ENCODE measurements around the gene SIPA1L3. TPM values are rescaled to one million over a fixed set of nuclear protein-coding genes. Genes with fewer than 3 reads are reported as not detected.

The SIPA1L3 gene
- total and polyA plus RNA-seq, 2 of the 13 experiments (the other 11 are each of a cell fraction or from before 2014, with no cell fraction given), result 5.5 to 7.7 TPM

DNA sequence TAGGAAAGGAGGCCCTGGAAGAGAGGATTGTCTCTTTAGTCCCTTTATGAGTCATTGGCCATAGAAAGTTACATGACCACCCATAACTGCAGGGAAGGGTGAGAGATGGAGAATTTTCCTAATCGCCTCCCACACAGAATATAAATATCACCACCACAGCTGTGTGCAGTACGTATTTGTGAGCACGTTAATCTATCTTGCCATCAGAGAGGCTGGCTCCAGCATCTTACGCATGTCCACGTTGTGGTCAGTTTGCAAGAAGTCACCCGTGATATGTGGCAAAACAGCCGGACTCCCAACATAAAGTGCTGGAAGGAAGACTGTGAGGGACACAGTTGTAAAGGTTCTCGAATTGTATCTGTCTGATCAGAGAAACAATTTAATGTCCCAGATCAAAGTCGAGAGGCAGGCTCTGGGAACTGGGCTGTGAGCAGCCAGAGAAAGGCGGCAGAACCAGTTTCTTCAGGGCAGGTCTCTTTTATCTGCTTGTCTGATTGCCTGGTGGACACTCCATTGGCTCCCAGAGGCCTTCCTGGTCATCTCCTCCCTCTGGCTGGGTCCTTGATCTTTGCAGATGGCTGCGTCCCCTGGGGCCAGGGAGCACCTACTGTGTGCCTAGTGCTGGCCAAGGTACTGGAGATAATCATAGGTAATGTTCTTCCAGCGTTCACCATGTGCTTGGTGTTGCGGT lies 74.9 kb downstream of the SIPA1L3 start:
- CTCF ChIA-PET (ENCODE audit: low intra/inter-chr PET ratio, low total read pairs), result no interaction called here
- BruUV-seq (replicated peaks), result no TSS peak
- POLR2A ChIA-PET, result no interaction called here
- H3K4me2 ChIP-seq (ENCODE audit: low read depth, low read length), result no peak overlapping the region
- DNase-seq (ENCODE audit: low spot score), result no peak
- peaks cover 2% of the 10 kb centered on the region for H3K79me2 ChIP-seq (ENCODE audit: insufficient read depth, low read length)
- H4K20me1 ChIP-seq (ENCODE audit: insufficient read depth, low read length), result no peaks in the 10 kb centered on the region
- TF ChIP-seq FOSL1 (CRISPR knock-in tag; IDR thresholded peaks at IDR 0.05; ENCODE audit: borderline replicate concordance) (no peak), RAD21 (CRISPR knock-in tag; IDR thresholded peaks at IDR 0.05) (no peak), TCF7L2 (IDR thresholded peaks at IDR 0.05; ENCODE audit: low read depth, low read length) (no peak), ZNF644 (CRISPR knock-in tag; IDR thresholded peaks at IDR 0.05; ENCODE audit: low read depth) (no peak), ZNF234 (CRISPR knock-in tag; conservative IDR thresholded peaks at IDR 0.05) (no peak), ZKSCAN1 (IDR thresholded peaks at IDR 0.05; ENCODE audit: low read length) (peak; percentile 49; the same call in 1 of the 2 replicates)
- no peak overlapping the region for H2AFZ ChIP-seq (ENCODE audit: low read length)
- no peak overlapping the region for H3K4me3 ChIP-seq (replicated peaks in 1 of 3; ENCODE audit: insufficient read depth in 1 of 3, low read depth in 2 of 3, low read length in 3 of 3)
- peaks cover 26% of the 10 kb centered on the region for H3K4me1 ChIP-seq (ENCODE audit: insufficient read depth, low read length)
- intact Hi-C loops (cut with micrococcal nuclease; ENCODE audit: unreplicated experiment) (no loop called here), in situ Hi-C loops (cut with HindIII; ENCODE audit: extremely low pct_ligation_motif_present, low pct_unique_long_range_greater_than_20kb) (no loop called here)
- no peak overlapping the region for H3K9ac ChIP-seq (ENCODE audit: insufficient read depth, low read depth, low read length)
- H3K36me3 ChIP-seq (replicated peaks in 1 of 2; ENCODE audit: control insufficient read depth in 1 of 2, insufficient read depth in 2 of 2, low read length in 2 of 2), result no peaks in the 10 kb centered on the region
- ATAC-seq, result no peak
- no peak overlapping the region for H3K27ac ChIP-seq (ENCODE audit: extremely low read length, insufficient read depth, low read length)
- H3K9me3 ChIP-seq (ENCODE audit: low read length), result no peaks in the 10 kb centered on the region
- WGBS (ENCODE audit: low lambda C conversion rate), result 89% methylated on average over 12 of the region's 13 CpGs
- no peak for FAIRE-seq
- H3K27me3 ChIP-seq (ENCODE audit: control insufficient read depth in 1 of 2, insufficient read depth in 2 of 2, low read length in 2 of 2), result no peaks in the 10 kb centered on the region

DNA sequence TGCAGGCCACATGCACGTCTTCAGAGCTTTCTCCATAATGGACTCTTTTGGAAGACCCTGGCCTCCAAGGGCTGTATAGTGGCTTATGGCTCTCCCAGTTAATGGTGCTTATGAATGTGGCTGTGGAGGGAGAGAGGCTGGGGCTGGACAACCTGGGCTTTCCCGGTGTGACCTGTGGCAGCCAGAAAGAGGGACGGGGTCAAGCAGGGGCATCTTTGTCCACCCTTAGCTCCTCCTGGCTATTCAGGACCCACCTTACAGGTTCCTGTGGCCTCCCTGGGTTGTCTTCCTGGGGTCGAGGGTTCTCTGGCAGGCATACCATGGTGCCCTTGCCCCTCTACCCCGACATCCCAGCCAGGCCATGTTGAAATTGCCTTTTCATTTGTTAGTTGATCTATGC lies 75.6 kb downstream of the SIPA1L3 start:
- no peak overlapping the region for H3K4me2 ChIP-seq (ENCODE audit: low read depth, low read length)
- in situ Hi-C loops (cut with HindIII; ENCODE audit: extremely low pct_ligation_motif_present, low pct_unique_long_range_greater_than_20kb) (no loop called here), intact Hi-C loops (cut with micrococcal nuclease; ENCODE audit: unreplicated experiment) (no loop called here)
- no peak overlapping the region for H2AFZ ChIP-seq (ENCODE audit: low read length)
- no peak for FAIRE-seq
- no peak for ATAC-seq
- ChIA-PET CTCF (ENCODE audit: low intra/inter-chr PET ratio, low total read pairs) (no interaction called here), POLR2A (no interaction called here)
- no peak overlapping the region for H3K4me3 ChIP-seq (replicated peaks in 1 of 3; ENCODE audit: insufficient read depth in 1 of 3, low read depth in 2 of 3, low read length in 3 of 3)
- H3K79me2 ChIP-seq (ENCODE audit: insufficient read depth, low read length), result peaks cover 4% of the 10 kb centered on the region
- H3K9ac ChIP-seq (ENCODE audit: insufficient read depth, low read depth, low read length), result no peak overlapping the region
- H3K4me1 ChIP-seq (ENCODE audit: insufficient read depth, low read length), result peaks cover 33% of the 10 kb centered on the region
- no peaks in the 10 kb centered on the region for H3K27me3 ChIP-seq (ENCODE audit: control insufficient read depth in 1 of 2, insufficient read depth in 2 of 2, low read length in 2 of 2)
- 92% methylated on average over 5 of the region's 5 CpGs for WGBS (ENCODE audit: low lambda C conversion rate)
- no TSS peak for BruUV-seq (replicated peaks)
- no peak for DNase-seq (ENCODE audit: low spot score)
- H3K9me3 ChIP-seq (ENCODE audit: low read length), result no peaks in the 10 kb centered on the region
- no peaks in the 10 kb centered on the region for H3K36me3 ChIP-seq (replicated peaks in 1 of 2; ENCODE audit: control insufficient read depth in 1 of 2, insufficient read depth in 2 of 2, low read length in 2 of 2)
- H4K20me1 ChIP-seq (ENCODE audit: insufficient read depth, low read length), result no peaks in the 10 kb centered on the region
- H3K27ac ChIP-seq (ENCODE audit: extremely low read length, insufficient read depth, low read length), result no peak overlapping the region
- TF ChIP-seq, protein P1, sequence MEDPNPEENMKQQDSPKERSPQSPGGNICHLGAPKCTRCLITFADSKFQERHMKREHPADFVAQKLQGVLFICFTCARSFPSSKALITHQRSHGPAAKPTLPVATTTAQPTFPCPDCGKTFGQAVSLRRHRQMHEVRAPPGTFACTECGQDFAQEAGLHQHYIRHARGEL (CRISPR knock-in tag; IDR thresholded peaks at IDR 0.05), result no peak
- TF ChIP-seq FOXO1 (CRISPR knock-in tag; IDR thresholded peaks at IDR 0.05) (no peak), TBX2 (CRISPR knock-in tag; IDR thresholded peaks at IDR 0.05; ENCODE audit: borderline replicate concordance) (no peak), ZNF703 (CRISPR knock-in tag; IDR thresholded peaks at IDR 0.05; ENCODE audit: borderline replicate concordance) (no peak), JUND (CRISPR knock-in tag; IDR thresholded peaks at IDR 0.05) (no peak), MED1 (CRISPR knock-in tag; IDR thresholded peaks at IDR 0.05) (no peak), NR3C1 (CRISPR knock-in tag; IDR thresholded peaks at IDR 0.05) (no peak), MBNL3 (CRISPR knock-in tag; conservative IDR thresholded peaks at IDR 0.05) (no peak), ZNF678 (CRISPR knock-in tag; IDR thresholded peaks at IDR 0.05) (no peak)
- TF ChIP-seq, protein P2, sequence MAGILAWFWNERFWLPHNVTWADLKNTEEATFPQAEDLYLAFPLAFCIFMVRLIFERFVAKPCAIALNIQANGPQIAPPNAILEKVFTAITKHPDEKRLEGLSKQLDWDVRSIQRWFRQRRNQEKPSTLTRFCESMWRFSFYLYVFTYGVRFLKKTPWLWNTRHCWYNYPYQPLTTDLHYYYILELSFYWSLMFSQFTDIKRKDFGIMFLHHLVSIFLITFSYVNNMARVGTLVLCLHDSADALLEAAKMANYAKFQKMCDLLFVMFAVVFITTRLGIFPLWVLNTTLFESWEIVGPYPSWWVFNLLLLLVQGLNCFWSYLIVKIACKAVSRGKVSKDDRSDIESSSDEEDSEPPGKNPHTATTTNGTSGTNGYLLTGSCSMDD (CRISPR knock-in tag; IDR thresholded peaks at IDR 0.05), result no peak
- TF ChIP-seq, protein P3, sequence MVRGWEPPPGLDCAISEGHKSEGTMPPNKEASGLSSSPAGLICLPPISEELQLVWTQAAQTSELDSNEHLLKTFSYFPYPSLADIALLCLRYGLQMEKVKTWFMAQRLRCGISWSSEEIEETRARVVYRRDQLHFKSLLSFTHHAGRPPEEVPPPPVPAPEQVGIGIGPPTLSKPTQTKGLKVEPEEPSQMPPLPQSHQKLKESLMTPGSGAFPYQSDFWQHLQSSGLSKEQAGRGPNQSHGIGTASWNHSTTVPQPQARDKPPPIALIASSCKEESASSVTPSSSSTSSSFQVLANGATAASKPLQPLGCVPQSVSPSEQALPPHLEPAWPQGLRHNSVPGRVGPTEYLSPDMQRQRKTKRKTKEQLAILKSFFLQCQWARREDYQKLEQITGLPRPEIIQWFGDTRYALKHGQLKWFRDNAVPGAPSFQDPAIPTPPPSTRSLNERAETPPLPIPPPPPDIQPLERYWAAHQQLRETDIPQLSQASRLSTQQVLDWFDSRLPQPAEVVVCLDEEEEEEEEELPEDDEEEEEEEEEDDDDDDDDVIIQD (CRISPR knock-in tag; IDR thresholded peaks at IDR 0.05; ENCODE audit: low read depth), result no peak
